Progenitor cell of endocrine pancreas (in vitro differentiated cells): ENCODE data around the gene JAK3. TPM values are rescaled to one million over a fixed set of nuclear protein-coding genes. Genes with fewer than 3 reads are reported as not detected.

Experiments used
- DNase-seq: peaks from one replicate; pipeline ENCODE4 v3.0.0; 2021; ENCODE audit warnings: low spot score; ENCODE audit not compliant: unreplicated experiment
- H3K27ac Mint-ChIP-seq: 2 replicates; pipeline ENCODE4 v1.8.0; 2021; ENCODE audit warnings: mild to moderate bottlenecking, moderate library complexity, mixed read lengths
- H3K27me3 Mint-ChIP-seq: 2 replicates; pipeline ENCODE4 v1.8.0; 2021; ENCODE audit warnings: mixed read lengths
- H3K36me3 Mint-ChIP-seq: 2 replicates; pipeline ENCODE4 v1.8.0; 2022; ENCODE audit warnings: mixed read lengths; ENCODE audit not compliant: insufficient read depth
- H3K4me1 Mint-ChIP-seq: 2 replicates; pipeline ENCODE4 v1.8.0; 2021; ENCODE audit warnings: low read depth, mixed read lengths
- H3K4me3 Mint-ChIP-seq: 2 replicates; pipeline ENCODE4 v1.8.0; 2021; ENCODE audit warnings: low read depth, mild to moderate bottlenecking, moderate library complexity, mixed read lengths
- H3K9me3 Mint-ChIP-seq: 2 replicates; pipeline ENCODE4 v1.8.0; 2021; ENCODE audit warnings: low read depth, mixed read lengths
- total RNA-seq: library from RNA; stranded (reverse); gene quantifications from 2 replicates; pipeline ENCODE4 v1.2.1, GENCODE V29; 2021
- TF ChIP-seq, protein P1 (sequence below): fragments of 200-600 bp; sonication (generic); IDR thresholded peaks from one replicate; pipeline ENCODE4 v1.5.0; 2021; ENCODE audit warnings: antibody characterized with exemption, mild to moderate bottlenecking; ENCODE audit not compliant: unreplicated experiment

The JAK3 gene
- total RNA-seq, 1 donor from 2014 or later, result 0.74 TPM

DNA sequence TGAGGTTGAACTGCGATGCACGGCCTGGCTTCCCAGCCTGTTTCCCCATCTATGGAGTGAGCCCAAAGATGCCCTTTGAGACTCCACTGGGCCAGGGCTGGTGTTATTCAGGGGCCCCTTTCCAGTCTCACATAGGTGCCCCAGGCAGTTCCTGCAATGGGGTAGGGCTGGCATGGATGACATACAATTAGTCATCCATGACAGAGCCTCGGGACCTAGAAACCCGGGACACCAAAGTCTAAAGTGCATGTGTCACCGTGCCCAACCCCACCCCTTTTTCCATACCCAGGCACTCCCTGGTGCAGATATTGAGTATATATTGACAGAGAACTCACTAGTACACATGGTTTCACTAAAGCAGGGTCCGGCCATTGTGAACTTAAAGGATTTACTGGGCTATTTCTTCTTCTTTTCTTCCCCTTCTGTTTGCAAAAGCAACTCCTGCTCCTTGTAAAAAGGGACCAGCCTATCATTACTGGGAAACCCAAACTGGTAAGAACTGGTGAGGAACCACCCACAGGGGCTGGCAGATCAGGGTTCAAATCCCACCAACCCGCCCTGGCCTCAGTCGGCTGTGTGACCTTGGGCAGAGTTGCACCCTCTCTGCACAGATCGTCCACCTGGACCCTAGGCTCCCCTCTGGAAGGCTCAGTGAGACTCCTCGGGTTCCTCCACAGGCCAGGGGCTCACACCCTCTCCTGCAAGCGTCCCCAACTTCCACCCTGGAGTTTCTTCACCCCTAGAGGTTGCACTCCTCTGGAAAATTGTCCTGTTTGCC lies 50.2 kb downstream of the JAK3 start:
- Mint-ChIP-seq H3K27me3 (peaks cover 44% of the 10 kb centered on the region), H3K27ac (no peak overlapping the region), H3K4me3 (no peak overlapping the region), H3K36me3 (no peaks in the 10 kb centered on the region), H3K9me3 (no peaks in the 10 kb centered on the region), H3K4me1 (no peaks in the 10 kb centered on the region)
- TF ChIP-seq, protein P1, sequence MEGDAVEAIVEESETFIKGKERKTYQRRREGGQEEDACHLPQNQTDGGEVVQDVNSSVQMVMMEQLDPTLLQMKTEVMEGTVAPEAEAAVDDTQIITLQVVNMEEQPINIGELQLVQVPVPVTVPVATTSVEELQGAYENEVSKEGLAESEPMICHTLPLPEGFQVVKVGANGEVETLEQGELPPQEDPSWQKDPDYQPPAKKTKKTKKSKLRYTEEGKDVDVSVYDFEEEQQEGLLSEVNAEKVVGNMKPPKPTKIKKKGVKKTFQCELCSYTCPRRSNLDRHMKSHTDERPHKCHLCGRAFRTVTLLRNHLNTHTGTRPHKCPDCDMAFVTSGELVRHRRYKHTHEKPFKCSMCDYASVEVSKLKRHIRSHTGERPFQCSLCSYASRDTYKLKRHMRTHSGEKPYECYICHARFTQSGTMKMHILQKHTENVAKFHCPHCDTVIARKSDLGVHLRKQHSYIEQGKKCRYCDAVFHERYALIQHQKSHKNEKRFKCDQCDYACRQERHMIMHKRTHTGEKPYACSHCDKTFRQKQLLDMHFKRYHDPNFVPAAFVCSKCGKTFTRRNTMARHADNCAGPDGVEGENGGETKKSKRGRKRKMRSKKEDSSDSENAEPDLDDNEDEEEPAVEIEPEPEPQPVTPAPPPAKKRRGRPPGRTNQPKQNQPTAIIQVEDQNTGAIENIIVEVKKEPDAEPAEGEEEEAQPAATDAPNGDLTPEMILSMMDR, result no peak
- DNase-seq, result no peak

DNA sequence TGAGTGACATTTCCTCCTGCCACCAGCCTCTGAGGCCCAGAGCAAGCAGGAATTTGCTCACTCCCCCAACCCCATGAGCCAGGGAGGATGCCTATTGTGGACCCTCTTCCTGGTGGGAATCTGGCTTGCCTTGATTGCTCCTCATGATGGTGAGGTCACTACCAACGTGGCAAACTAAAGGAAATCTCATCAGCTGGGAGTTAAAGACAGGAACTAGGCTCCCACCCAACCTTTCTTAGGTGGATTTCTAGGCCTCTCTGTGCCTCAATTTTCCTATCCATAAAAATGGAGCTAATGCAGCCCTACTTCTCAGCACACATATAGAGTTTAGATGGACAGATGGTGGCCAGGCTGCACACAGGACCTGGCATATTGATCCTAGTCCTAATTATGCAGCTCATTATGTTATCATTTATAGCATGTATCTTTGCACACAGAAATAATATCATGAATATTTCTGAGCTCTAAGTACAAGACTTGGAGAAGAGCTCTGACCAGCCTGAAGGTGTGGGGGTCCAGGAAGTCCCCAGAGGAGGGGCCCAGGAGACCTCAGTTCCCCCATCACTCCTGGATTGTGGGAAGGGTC lies 50.9 kb downstream of the JAK3 start:
- Mint-ChIP-seq H3K4me3 (no peak overlapping the region), H3K4me1 (no peaks in the 10 kb centered on the region), H3K9me3 (no peaks in the 10 kb centered on the region), H3K27ac (no peak overlapping the region), H3K36me3 (no peaks in the 10 kb centered on the region), H3K27me3 (peaks cover 41% of the 10 kb centered on the region)
- TF ChIP-seq, protein P1, result no peak
- no peak for DNase-seq

DNA sequence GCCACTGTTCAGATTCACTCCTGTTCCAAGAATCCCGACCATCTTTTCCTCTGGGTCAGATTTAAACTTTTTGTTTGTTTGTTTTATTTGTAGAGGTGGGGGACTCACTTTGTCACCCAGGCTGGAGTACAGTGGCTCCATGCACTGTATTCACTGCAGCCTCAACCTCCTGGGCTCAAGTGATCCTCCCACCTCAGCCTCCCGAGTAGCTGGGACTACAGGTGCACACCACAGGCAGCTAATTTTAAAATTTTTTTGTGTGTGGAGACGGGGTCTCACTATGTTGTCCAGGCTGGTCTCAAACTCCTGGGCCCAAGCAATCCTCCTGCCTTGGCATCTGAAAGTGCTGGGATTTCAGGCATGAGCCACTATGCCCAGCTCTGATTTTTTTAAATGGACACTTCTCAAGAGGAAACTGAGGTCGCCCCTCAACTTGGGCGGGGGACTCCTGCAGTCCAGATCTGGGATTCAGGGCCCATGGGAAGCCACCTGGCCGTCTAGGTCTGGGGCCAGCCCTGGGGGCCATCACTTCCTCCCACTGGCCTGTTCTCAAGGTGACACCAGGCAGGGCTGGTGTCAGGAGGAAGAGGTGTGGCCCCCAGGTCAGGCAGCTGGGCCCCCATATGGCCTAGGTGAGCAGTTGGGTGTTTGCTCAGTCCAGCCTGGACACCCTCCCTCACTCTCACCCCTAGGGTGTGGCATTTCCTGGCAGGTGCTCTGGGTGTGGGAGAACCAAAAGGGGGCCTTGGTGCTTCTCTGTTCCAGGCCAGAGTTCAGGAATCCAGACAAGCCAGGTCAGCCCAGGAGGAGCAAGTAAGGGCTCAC lies 51.6 kb downstream of the JAK3 start:
- Mint-ChIP-seq H3K27ac (no peak overlapping the region), H3K27me3 (peaks cover 47% of the 10 kb centered on the region), H3K36me3 (no peaks in the 10 kb centered on the region), H3K9me3 (no peaks in the 10 kb centered on the region), H3K4me3 (no peak overlapping the region), H3K4me1 (no peaks in the 10 kb centered on the region)
- no peak for DNase-seq
- TF ChIP-seq, protein P1, result no peak

DNA sequence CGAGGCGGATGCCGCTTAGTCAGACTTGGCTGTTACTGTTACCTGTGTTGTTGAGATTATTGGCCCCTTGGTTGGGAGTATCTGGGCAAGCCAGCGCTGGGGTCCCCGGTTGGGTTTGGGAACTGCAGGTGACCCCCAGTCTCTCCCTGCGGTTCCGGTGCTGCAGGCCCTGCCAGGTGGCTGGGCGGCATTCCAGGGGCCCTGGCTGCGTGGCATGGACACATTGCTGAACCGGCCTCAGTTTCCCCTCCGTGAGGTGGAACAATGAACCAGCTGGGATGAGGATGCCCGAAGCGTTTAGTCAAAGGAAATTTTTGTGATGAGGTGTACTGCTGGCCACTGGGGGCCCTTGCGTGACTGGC lies 52.3 kb downstream of the JAK3 start:
- DNase-seq, result no peak
- Mint-ChIP-seq H3K27me3 (peaks cover 47% of the 10 kb centered on the region), H3K4me3 (no peak overlapping the region)

More for the DNA sequence above, 52.3 kb downstream of the JAK3 start:
- Mint-ChIP-seq H3K4me1 (no peaks in the 10 kb centered on the region), H3K27ac (no peak overlapping the region), H3K9me3 (no peaks in the 10 kb centered on the region), H3K36me3 (no peaks in the 10 kb centered on the region)
- TF ChIP-seq, protein P1, result no peak
